Measurements from ENCODE around the gene FLII. TPM values are rescaled to one million over a fixed set of nuclear protein-coding genes. Genes with fewer than 3 reads are reported as not detected.

Gene FLII
- total and polyA plus RNA-seq, 2 of the 13 experiments (the other 11 are each of a cell fraction or from before 2014, with no cell fraction given), result 130 to 303 TPM

DNA sequence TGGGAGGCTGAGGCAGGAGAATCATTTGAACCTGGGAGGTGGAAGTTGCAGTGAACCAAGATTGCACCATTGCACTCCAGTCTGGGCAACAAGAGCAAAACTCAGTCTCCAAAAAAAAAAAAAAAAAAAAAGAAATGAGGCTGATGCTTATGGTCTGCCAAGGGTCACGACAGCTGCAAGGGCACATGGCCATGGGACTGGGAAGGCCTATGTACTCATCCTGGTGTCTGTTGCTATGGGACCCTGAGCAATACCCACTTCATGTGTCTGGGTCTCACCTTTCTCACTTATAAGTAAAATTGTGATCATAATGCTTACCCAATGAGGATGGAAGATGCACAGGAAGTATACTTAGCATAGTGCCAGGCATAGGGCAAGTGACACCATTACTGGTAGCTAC, 18.5 kb upstream of the FLII start:
- H3K4me1 ChIP-seq (ENCODE audit: insufficient read depth, low read length), result no peaks in the 10 kb centered on the region
- H3K79me2 ChIP-seq (ENCODE audit: insufficient read depth, low read length), result no peaks in the 10 kb centered on the region
- ChIA-PET CTCF (ENCODE audit: low intra/inter-chr PET ratio, low total read pairs) (no interaction called here), POLR2A (no interaction called here)
- TF ChIP-seq THAP9 (CRISPR knock-in tag; IDR thresholded peaks at IDR 0.05; ENCODE audit: borderline replicate concordance), result no peak
- no peak for TF ChIP-seq ZNF282 (IDR thresholded peaks at IDR 0.05; ENCODE audit: partially characterized antibody)
- no peak overlapping the region for H3K4me2 ChIP-seq (ENCODE audit: low read depth, low read length)
- H2AFZ ChIP-seq (ENCODE audit: low read length), result no peak overlapping the region
- ATAC-seq (no peak), DNase-seq (ENCODE audit: low spot score) (no peak), FAIRE-seq (no peak)
- H3K27me3 ChIP-seq (ENCODE audit: control insufficient read depth in 1 of 2, insufficient read depth in 2 of 2, low read length in 2 of 2), result no peaks in the 10 kb centered on the region
- H3K36me3 ChIP-seq (replicated peaks in 1 of 2; ENCODE audit: control insufficient read depth in 1 of 2, insufficient read depth in 2 of 2, low read length in 2 of 2), result peaks cover 31 to 61% of the 10 kb centered on the region in 2 experiments
- H4K20me1 ChIP-seq (ENCODE audit: insufficient read depth, low read length), result no peaks in the 10 kb centered on the region
- no peak overlapping the region for H3K4me3 ChIP-seq (replicated peaks in 1 of 3; ENCODE audit: insufficient read depth in 1 of 3, low read depth in 2 of 3, low read length in 3 of 3)
- intact Hi-C loops (cut with micrococcal nuclease; ENCODE audit: unreplicated experiment) (no loop called here), in situ Hi-C loops (cut with HindIII; ENCODE audit: extremely low pct_ligation_motif_present, low pct_unique_long_range_greater_than_20kb) (no loop called here)
- 95% methylated on average over 1 of the region's 1 CpG for WGBS (ENCODE audit: low lambda C conversion rate)
- BruUV-seq (replicated peaks), result no TSS peak
- no peaks in the 10 kb centered on the region for H3K9me3 ChIP-seq (ENCODE audit: low read length)
- no peak overlapping the region for H3K27ac ChIP-seq (ENCODE audit: extremely low read length, insufficient read depth, low read length)
- H3K9ac ChIP-seq (ENCODE audit: insufficient read depth, low read depth, low read length), result no peak overlapping the region

GRCh38 chr17:18270046-18270931, 11.8 kb upstream of the FLII start:
- intact Hi-C loops (cut with micrococcal nuclease; ENCODE audit: unreplicated experiment), result no loop called here
- CTCF ChIA-PET (ENCODE audit: low intra/inter-chr PET ratio, low total read pairs), result no interaction called here
- FAIRE-seq, result no peak
- no peak overlapping the region for H3K9ac ChIP-seq (ENCODE audit: insufficient read depth, low read depth, low read length)
- no peak for TF ChIP-seq ZNF879 (CRISPR knock-in tag; IDR thresholded peaks at IDR 0.05)
- peak; percentile 61 for TF ChIP-seq RBM22 (optimal IDR thresholded peaks at IDR 0.05; ENCODE audit: low read length)
- no peak for TF ChIP-seq PBX2 (CRISPR knock-in tag; IDR thresholded peaks at IDR 0.05)
- peak; percentile 35 for TF ChIP-seq AGO2 (optimal IDR thresholded peaks at IDR 0.05; ENCODE audit: low read depth, low read length)
- TF ChIP-seq ATF7-NPFF (CRISPR knock-in tag; IDR thresholded peaks at IDR 0.05; ENCODE audit: low read depth), result no peak
- TF ChIP-seq KDM2A (CRISPR knock-in tag; IDR thresholded peaks at IDR 0.05; ENCODE audit: borderline replicate concordance, low read depth), result no peak
- no peaks in the 10 kb centered on the region for H3K4me1 ChIP-seq (ENCODE audit: insufficient read depth, low read length)
- in situ Hi-C loops (cut with HindIII; ENCODE audit: extremely low pct_ligation_motif_present, low pct_unique_long_range_greater_than_20kb), result no loop called here
- no peak overlapping the region for H3K27ac ChIP-seq (ENCODE audit: extremely low read length, insufficient read depth, low read length)
- no peak for DNase-seq (ENCODE audit: low spot score)
- H3K4me2 ChIP-seq (ENCODE audit: low read depth, low read length), result no peak overlapping the region
- no peak for ATAC-seq
- no peak overlapping the region for H3K4me3 ChIP-seq (replicated peaks in 1 of 3; ENCODE audit: insufficient read depth in 1 of 3, low read depth in 2 of 3, low read length in 3 of 3)
- WGBS (ENCODE audit: low lambda C conversion rate), result 93% methylated on average over 10 of the region's 14 CpGs
- no peaks in the 10 kb centered on the region for H3K27me3 ChIP-seq (ENCODE audit: control insufficient read depth in 1 of 2, insufficient read depth in 2 of 2, low read length in 2 of 2)
- peaks cover 5 to 13% of the 10 kb centered on the region in 2 experiments for H3K36me3 ChIP-seq (replicated peaks in 1 of 2; ENCODE audit: control insufficient read depth in 1 of 2, insufficient read depth in 2 of 2, low read length in 2 of 2)
- H4K20me1 ChIP-seq (ENCODE audit: insufficient read depth, low read length), result no peaks in the 10 kb centered on the region
- no peak overlapping the region for H2AFZ ChIP-seq (ENCODE audit: low read length)
- H3K79me2 ChIP-seq (ENCODE audit: insufficient read depth, low read length), result no peaks in the 10 kb centered on the region
- POLR2A ChIA-PET, result no interaction called here
- no peaks in the 10 kb centered on the region for H3K9me3 ChIP-seq (ENCODE audit: low read length)
- no TSS peak for BruUV-seq (replicated peaks)

Data from HepG2 (cell line).